Stimulated activated CD4-positive, alpha-beta T cell treated with anti-CD3 and anti-CD28 coated beads, Interleukin-1b, Interleukin-23, amount 100 ng/mL, for 1 hour (primary cell): ENCODE measurements around the gene ZNF667.

ENCODE experiments used
- DNase-seq, 2 donors: peaks; one replicate each; pipeline ENCODE4 v3.0.0-alpha.2; 2020; ENCODE audit warnings: low read depth in 2 of 2

Gene ZNF667

DNA sequence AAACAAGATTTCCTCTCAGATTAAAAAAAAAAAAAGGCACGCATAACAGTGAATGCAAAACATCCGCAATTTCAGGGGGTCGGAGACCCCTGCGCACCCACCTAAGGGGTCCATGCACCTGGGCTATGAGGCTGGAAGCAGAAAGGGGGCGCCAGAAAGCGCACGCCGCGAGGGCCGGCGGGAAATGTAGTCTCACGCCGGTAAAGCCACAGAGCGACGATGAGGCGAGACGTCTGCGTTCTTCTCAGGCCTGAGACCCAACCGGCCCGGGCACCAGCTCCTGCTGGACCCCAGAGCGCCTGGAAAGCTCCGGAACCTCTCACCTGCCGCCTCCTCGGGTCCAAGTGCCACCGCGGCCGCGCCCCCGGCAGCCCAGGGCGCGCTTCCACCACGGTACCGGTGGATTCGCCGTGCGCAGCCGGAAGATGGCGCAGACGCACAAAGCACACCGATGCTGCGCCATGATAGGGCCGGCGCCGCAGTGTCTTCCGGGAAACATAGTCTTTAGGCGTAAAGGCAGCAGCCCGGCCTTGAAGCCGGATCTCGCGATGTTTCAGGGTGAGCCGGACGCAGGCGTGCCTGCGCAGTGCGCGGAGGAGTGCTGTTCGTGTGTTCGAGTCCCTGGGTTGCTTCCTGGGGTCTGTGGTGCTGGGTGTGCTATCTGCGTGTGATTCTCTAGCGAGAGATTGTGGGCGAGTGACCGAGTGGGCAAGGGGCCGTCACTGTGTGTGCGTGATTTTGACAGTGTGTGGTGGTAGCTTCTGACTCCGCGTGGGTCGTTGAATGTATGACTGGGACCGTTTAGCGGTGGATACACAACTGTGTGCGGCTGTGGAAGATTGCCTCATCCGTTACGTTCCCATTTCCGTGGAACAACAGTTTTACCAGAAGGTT lies 83.8 kb downstream of the ZNF667 start, which contains the start of gene ZNF582:
TSS of gene ZNF582 (minus strand) at position 416 of the 894 bp plus-strand sequence. CDS start 1,782 bp downstream, outside the sequence.
- peak; percentile 63 to 80 for DNase-seq
